ENCODE data around the gene USP4.
A peak's percentile ranks its signal among the peaks of the same experiment; 100 is the strongest.
"Not testable (repeated sequence)": the region's sequence is repeated elsewhere in the genome, so short reads cannot be mapped to it uniquely, and the experiment has no call there.

The USP4 gene

DNA sequence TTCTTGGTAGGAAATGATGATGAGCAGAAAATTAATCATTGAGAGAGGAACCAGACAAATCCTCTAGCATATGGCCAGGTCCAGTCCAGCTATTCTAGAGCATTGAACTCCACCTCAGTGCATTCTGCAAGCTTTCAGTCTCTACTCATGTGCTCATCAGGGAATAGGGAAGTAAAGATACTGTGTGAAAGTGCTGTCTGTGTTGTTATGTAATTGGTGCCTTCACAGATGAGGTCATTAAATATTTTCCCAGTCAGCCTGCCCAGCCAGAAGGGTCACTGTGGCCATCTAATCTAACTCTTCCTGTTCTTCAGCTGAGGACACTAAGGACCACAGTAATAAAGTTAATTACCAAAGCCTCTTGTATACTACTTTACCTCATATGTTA is 91.0 kb downstream of the USP4 start:
- H3K4me1 ChIP-seq (ENCODE audit: control insufficient read depth in 1 of 2, insufficient read depth in 1 of 2, low read depth in 1 of 2, low read length in 1 of 2), result peaks cover 21 to 24% of the 10 kb centered on the region in 2 experiments
- TF ChIP-seq, protein P1, sequence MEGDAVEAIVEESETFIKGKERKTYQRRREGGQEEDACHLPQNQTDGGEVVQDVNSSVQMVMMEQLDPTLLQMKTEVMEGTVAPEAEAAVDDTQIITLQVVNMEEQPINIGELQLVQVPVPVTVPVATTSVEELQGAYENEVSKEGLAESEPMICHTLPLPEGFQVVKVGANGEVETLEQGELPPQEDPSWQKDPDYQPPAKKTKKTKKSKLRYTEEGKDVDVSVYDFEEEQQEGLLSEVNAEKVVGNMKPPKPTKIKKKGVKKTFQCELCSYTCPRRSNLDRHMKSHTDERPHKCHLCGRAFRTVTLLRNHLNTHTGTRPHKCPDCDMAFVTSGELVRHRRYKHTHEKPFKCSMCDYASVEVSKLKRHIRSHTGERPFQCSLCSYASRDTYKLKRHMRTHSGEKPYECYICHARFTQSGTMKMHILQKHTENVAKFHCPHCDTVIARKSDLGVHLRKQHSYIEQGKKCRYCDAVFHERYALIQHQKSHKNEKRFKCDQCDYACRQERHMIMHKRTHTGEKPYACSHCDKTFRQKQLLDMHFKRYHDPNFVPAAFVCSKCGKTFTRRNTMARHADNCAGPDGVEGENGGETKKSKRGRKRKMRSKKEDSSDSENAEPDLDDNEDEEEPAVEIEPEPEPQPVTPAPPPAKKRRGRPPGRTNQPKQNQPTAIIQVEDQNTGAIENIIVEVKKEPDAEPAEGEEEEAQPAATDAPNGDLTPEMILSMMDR (IDR thresholded peaks at IDR 0.05), result no peak
- peak overlapping the region; percentile 95 for H3K27ac ChIP-seq
- peak overlapping the region in 1 of 2 experiments; percentile 20 for H3K4me3 ChIP-seq (ENCODE audit: low read depth in 1 of 2, low read length in 1 of 2)
- H3K36me3 ChIP-seq, result no peaks in the 10 kb centered on the region
- H3K27me3 ChIP-seq, result no peaks in the 10 kb centered on the region
- no peaks in the 10 kb centered on the region for H3K9me3 ChIP-seq

DNA sequence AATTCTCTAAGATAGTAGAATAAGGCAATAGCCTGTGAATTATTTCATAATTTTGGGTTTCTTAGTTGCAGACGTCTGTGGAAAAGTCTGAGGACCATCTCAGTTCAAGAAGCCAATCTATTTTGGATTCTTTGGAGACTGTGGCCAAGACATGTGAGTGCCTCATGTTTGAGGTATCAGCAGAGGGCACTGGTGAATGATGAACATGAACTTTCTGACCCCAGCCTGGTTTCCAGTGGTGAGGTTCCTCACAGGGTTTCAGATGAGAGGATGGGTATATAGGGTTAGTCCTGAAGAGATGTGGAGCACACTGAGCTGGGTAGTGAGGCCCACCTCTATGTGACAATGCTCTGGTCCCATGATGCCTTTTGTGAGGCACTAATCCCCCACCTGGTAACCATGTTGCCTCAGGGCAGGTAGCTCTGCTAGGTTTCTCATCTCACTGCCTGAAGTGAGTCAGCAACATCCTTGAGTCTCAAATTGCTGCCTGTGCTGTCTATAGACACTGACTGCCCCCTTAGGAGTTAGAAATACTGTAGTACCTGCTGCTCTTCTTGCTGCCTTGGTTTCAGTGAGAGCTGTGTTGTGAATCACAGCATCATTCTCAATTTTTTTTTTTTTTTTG is 95.2 kb downstream of the USP4 start:
- TF ChIP-seq, protein P1 (IDR thresholded peaks at IDR 0.05), result no peak
- Histone ChIP-seq H3K4me1 (ENCODE audit: control insufficient read depth in 1 of 2, insufficient read depth in 1 of 2, low read depth in 1 of 2, low read length in 1 of 2) (peaks cover 31 to 34% of the 10 kb centered on the region in 2 experiments), H3K4me3 (ENCODE audit: low read depth in 1 of 2, low read length in 1 of 2) (no peak overlapping the region), H3K36me3 (no peaks in the 10 kb centered on the region), H3K27me3 (no peaks in the 10 kb centered on the region), H3K27ac (peak overlapping the region; percentile 50), H3K9me3 (no peaks in the 10 kb centered on the region)

DNA sequence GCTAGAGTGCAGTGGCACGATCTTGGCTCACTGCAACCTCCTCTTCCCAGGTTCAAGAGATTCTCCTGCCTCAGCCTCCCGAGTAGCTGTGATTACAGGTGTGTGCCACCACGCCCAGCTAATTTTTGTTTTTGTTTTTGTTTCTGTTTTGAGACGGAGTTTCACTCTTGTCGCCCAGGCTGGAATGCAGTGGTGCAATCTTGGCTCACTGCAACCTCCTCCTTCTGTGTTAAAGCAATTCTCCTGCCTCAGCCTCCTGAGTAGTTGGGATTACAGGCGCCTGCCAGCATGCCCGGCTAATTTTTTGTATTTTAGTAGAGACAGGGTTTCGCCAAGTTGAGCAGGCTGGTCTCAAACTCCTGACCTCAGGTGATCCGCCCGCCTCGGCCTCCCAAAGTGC is 99.8 kb downstream of the USP4 start:
- peaks cover 36% of the 10 kb centered on the region in 2 experiments for H3K4me1 ChIP-seq (ENCODE audit: control insufficient read depth in 1 of 2, insufficient read depth in 1 of 2, low read depth in 1 of 2, low read length in 1 of 2)
- H3K36me3 ChIP-seq; H3K27me3 ChIP-seq; H3K9me3 ChIP-seq; H3K4me3 ChIP-seq (ENCODE audit: low read depth in 1 of 2, low read length in 1 of 2): not testable (repeated sequence)
- peak overlapping the region; percentile 99 for H3K27ac ChIP-seq

DNA sequence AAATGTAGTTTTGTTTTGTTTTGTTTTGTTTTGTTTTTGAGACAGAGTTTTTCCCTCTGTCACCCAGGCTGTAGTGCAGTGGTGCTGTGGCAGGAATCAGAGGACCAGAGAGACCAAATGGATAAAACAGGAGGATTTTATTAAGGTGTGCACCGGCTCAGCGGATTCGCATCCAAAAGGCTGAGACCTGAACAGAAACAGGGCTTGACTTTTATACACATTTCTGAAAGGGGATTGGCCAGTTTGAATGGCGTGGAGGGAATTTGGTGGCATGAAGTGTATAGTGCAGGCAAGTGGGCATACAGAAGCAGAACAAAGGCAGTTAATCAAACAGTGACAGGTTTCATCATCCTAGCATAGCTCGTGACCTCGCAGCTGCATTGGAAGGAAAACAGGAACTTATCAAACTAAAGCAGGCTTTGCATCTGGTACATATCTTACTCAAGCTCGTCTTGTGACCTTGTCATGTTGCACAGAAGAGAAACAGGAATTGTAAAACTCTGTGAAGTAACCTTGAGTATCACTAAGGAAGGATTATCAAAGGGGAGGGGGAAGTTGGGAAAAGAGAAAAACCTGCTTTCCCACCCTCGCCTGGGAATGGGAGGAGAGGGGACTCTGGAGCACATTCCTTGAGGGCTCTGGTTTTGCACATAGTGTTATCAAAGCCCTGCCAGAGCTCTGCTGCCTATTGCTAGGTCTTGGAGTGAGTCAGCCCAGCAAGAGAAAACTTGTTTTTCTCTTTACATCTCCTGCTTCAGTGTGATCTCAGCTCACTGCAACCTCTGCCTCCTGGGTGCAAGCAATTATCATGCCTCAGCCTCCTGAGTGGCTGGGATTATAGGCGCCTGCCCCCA is 101.4 kb downstream of the USP4 start:
- Histone ChIP-seq H3K36me3 (no peaks in the 10 kb centered on the region), H3K9me3 (peaks cover 4% of the 10 kb centered on the region), H3K27ac (peak overlapping the region; percentile 99), H3K4me3 (ENCODE audit: low read depth in 1 of 2, low read length in 1 of 2) (peak overlapping the region; percentile 15 to 30), H3K27me3 (no peaks in the 10 kb centered on the region), H3K4me1 (ENCODE audit: control insufficient read depth in 1 of 2, insufficient read depth in 1 of 2, low read depth in 1 of 2, low read length in 1 of 2) (peaks cover 36% of the 10 kb centered on the region in 2 experiments)
- TF ChIP-seq, protein P1 (IDR thresholded peaks at IDR 0.05), result peak; percentile 65

DNA sequence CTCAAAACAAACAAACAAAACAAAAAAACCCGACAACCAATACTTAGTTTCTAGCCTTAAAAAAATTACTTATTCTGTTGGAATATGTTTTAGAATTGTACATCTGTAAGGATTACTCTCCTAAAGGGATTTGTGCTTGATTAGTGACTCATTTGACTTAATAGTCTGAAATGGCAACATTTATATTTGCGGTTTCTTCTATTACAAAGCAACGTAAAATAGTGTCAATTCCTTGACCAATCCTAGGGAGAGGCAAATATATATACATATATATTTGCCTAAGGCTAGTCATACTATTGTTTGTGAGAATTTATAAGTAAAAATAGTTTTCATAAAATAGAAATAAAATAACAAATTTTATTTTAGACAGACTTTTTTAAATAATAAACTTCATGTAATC is 102.5 kb downstream of the USP4 start:
- H3K36me3 ChIP-seq, result no peaks in the 10 kb centered on the region
- H3K27ac ChIP-seq, result peak overlapping the region; percentile 99
- peaks cover 36% of the 10 kb centered on the region in 2 experiments for H3K4me1 ChIP-seq (ENCODE audit: control insufficient read depth in 1 of 2, insufficient read depth in 1 of 2, low read depth in 1 of 2, low read length in 1 of 2)
- no peak overlapping the region for H3K4me3 ChIP-seq (ENCODE audit: low read depth in 1 of 2, low read length in 1 of 2)
- H3K9me3 ChIP-seq, result peaks cover 15% of the 10 kb centered on the region
- TF ChIP-seq, protein P1 (IDR thresholded peaks at IDR 0.05), result no peak
- no peaks in the 10 kb centered on the region for H3K27me3 ChIP-seq

DNA sequence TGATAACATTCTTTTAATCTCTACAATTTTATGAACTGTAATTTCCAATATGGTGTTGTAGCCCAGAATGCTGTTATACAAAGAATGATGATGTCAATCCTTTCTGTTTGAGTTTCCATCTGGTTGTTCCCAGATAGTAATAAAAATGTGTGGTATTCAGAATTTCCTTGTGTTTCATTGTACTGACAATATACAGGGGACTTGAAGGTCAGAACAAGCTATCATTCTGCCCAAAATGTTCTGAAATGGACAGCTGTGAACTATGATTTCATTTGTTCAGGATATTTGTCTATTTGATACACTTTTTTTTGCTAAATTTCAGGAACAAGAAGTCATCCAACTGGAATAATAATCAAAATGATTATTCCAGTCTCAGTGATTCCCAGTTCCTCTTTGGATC is 103.6 kb downstream of the USP4 start:
- TF ChIP-seq, protein P1 (IDR thresholded peaks at IDR 0.05), result no peak
- H3K27ac ChIP-seq, result peak overlapping the region; percentile 99
- no peaks in the 10 kb centered on the region for H3K27me3 ChIP-seq
- peaks cover 36% of the 10 kb centered on the region in 2 experiments for H3K4me1 ChIP-seq (ENCODE audit: control insufficient read depth in 1 of 2, insufficient read depth in 1 of 2, low read depth in 1 of 2, low read length in 1 of 2)
- H3K4me3 ChIP-seq (ENCODE audit: low read depth in 1 of 2, low read length in 1 of 2), result no peak overlapping the region
- H3K9me3 ChIP-seq, result peaks cover 22% of the 10 kb centered on the region
- H3K36me3 ChIP-seq, result no peaks in the 10 kb centered on the region

DNA sequence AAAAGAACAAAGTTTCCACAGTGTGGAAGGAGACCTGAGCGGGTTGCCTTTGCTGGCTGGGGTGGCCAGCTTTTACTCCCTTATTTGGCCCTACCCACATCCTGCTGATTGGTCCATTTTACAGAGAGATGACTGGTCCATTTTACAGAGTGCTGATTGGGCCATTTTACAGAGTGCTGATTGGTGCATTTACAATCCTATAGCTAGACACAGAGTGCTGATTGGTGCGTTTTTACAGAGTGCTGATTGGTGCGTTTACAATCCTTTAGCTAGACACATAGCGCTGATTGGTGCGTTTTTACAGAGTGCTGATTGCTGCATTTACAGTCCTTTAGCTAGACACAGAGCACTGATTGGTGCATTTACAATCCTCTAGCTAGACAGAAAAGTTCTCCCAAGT is 111.0 kb downstream of the USP4 start:
- not testable (repeated sequence) for H3K4me3 ChIP-seq (ENCODE audit: low read depth in 1 of 2, low read length in 1 of 2); H3K4me1 ChIP-seq (ENCODE audit: control insufficient read depth in 1 of 2, insufficient read depth in 1 of 2, low read depth in 1 of 2, low read length in 1 of 2); H3K27ac ChIP-seq; H3K36me3 ChIP-seq; H3K27me3 ChIP-seq
- peaks cover 33% of the 10 kb centered on the region for H3K9me3 ChIP-seq

Data from neutrophil (primary cell).